Smooth muscle cell (in vitro differentiated cells): Measurements from ENCODE around the gene SLC27A1. TPM values are rescaled to one million over a fixed set of nuclear protein-coding genes. Genes with fewer than 3 reads are reported as not detected.
A peak's percentile ranks its signal among the peaks of the same experiment; 100 is the strongest.
"Not testable (repeated sequence)": the region's sequence is repeated elsewhere in the genome, so short reads cannot be mapped to it uniquely, and the experiment has no call there.

Experiments
- DNase-seq: peaks from one replicate; lab custom pipeline; 2025; ENCODE audit not compliant: unreplicated experiment; lab: John Stamatoyannopoulos, UW
- H2AFZ ChIP-seq: fragments of 200-600 bp; sonication (generic); 2 replicates; pipeline ENCODE4 v1.6.0; 2016; ENCODE audit warnings: antibody characterized with exemption, low read depth, mild to moderate bottlenecking
- H3F3A ChIP-seq: fragments of 200-600 bp; sonication (generic); 2 replicates; pipeline ENCODE4 v1.6.0; 2017; ENCODE audit warnings: antibody characterized with exemption, low read depth
- H3K27ac ChIP-seq: fragments of 200-600 bp; sonication (generic); 2 replicates; pipeline ENCODE4 v1.5.1; 2016; ENCODE audit warnings: low read depth, mild to moderate bottlenecking
- H3K27me3 ChIP-seq: fragments of 200-600 bp; sonication (generic); 2 replicates; pipeline ENCODE4 v1.6.1; 2016; ENCODE audit warnings: low read depth, mild to moderate bottlenecking
- H3K36me3 ChIP-seq: fragments of 200-600 bp; sonication (generic); 2 replicates; pipeline ENCODE4 v1.5.1; 2016; ENCODE audit warnings: low read depth
- H3K4me1 ChIP-seq: fragments of 200-600 bp; sonication (generic); 2 replicates; pipeline ENCODE4 v1.5.1; 2016; ENCODE audit warnings: low read depth
- H3K4me2 ChIP-seq: fragments of 200-600 bp; sonication (generic); 2 replicates; pipeline ENCODE4 v1.6.0; 2016; ENCODE audit warnings: mild to moderate bottlenecking
- H3K4me3 ChIP-seq: fragments of 200-600 bp; sonication (generic); 2 replicates; pipeline ENCODE4 v1.5.1; 2016; ENCODE audit warnings: mild to moderate bottlenecking
- H3K79me2 ChIP-seq: fragments of 200-600 bp; sonication (generic); 2 replicates; pipeline ENCODE4 v1.6.0; 2016; ENCODE audit warnings: low read depth, mild to moderate bottlenecking
- H3K9ac ChIP-seq: fragments of 200-600 bp; sonication (generic); 2 replicates; pipeline ENCODE4 v1.6.0; 2016; ENCODE audit warnings: low read depth
- H3K9me3 ChIP-seq: fragments of 200-600 bp; sonication (generic); replicated peaks from 2 replicates; pipeline ENCODE4 v1.5.1; 2016; ENCODE audit warnings: low read depth
- H4K20me1 ChIP-seq: fragments of 200-600 bp; sonication (generic); 2 replicates; pipeline ENCODE4 v1.6.0; 2016; ENCODE audit warnings: low read depth
- CTCF ChIP-seq: fragments of 200-600 bp; sonication (generic); IDR thresholded peaks from 2 replicates; pipeline ENCODE4 v1.5.1; 2017; ENCODE audit warnings: borderline replicate concordance, mild to moderate bottlenecking, antibody characterized with exemption; ENCODE audit not compliant: insufficient read depth, poor library complexity, severe bottlenecking
- whole genome bisulfite sequencing: methylation state at CpG from one replicate; pipeline ENCODE4 v1.1.7; 2016; ENCODE audit warnings: low lambda C conversion rate; 5-methylcytosine and 5-hydroxymethylcytosine counted together
- polyA plus RNA-seq: library from polyadenylated mRNA; unstranded; fragments of >200 nt; fragmentation: Nextera tagmentation; extraction: Ambion mirVana; gene quantifications from 2 replicates; pipeline ENCODE4 v1.2.1, GENCODE V29; 2016
- total RNA-seq: library from RNA; depleted of rRNA; stranded (reverse); fragments of >200 nt; gene quantifications from 2 replicates; pipeline ENCODE4 v1.2.3, GENCODE V29; 2014

Gene SLC27A1
- total and polyA plus RNA-seq, 2 experiments from 2014 or later = 9.7 to 11.5 TPM

DNA sequence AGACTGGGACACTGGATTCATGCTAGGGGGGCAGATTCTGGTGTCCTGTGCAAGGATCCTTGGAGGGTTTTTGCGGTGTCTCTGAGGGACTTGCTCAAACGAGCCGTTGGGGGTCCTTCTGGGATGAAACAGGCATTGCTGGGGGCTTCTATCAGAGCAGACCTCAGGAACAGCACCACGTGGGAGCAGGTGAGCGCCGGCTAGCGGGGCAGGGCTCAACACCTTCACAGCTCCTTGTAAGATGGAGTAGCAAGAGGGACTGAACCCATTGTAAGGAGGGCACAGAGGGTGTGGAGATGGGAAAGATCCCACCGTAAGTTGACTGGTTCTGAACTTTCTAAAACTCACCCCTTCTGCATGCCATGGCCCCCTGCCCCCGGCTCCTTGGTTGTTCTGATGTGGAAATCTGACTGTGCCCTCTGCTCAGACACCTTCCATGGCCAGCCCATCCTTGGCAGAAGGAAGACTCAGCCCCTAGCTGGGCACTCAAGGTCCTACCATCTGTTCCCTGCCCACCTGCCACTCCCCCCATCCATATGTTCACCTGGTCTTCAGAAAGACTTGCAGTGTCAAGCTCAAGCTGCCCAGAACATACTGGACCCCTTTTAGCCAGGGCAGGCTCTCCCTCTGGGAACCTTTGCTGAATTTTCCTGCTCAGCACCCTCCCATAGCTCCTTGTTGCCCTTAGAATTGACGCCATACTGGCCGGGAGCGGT, 1.2 kb downstream of the SLC27A1 start:
- no peaks in the 10 kb centered on the region for H3F3A ChIP-seq
- peaks cover 33% of the 10 kb centered on the region for H3K79me2 ChIP-seq
- H3K27ac ChIP-seq = no peak overlapping the region
- no peak overlapping the region for H2AFZ ChIP-seq
- 62% methylated on average over 12 of the region's 12 CpGs for WGBS
- H3K4me1 ChIP-seq = peaks cover 13% of the 10 kb centered on the region
- peak overlapping the region; percentile 83 for H3K4me3 ChIP-seq
- TF ChIP-seq CTCF = no peak
- no peak for DNase-seq
- H3K27me3 ChIP-seq = no peaks in the 10 kb centered on the region
- peak overlapping the region; percentile 86 for H3K4me2 ChIP-seq
- no peaks in the 10 kb centered on the region for H3K9me3 ChIP-seq
- peaks cover 15% of the 10 kb centered on the region for H4K20me1 ChIP-seq
- H3K9ac ChIP-seq = peak overlapping the region; percentile 57
- H3K36me3 ChIP-seq = no peaks in the 10 kb centered on the region

DNA sequence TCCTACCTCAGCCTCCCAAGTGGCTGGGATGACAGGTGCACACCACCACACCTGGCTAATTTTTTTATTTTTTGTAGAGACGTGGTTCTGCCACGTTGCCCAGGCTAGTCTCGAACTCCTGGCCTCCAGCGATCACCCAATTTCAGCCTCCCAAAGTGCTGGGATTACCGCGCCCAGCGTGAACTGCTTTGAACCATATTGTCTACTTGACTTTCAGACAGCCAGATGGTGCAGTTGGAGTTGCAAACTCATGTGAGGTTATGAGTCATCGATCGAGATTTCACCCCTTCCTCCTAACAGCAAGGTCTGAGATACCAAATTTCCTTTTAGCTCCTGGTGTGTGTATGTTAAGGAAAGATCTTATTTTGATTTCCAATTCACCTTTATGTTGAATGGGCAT, 2.7 kb downstream of the SLC27A1 start:
- no peaks in the 10 kb centered on the region for H3F3A ChIP-seq
- H3K9me3 ChIP-seq = no peaks in the 10 kb centered on the region
- 92% methylated on average over 9 of the region's 9 CpGs for WGBS
- H3K4me2 ChIP-seq = no peak overlapping the region
- H3K4me3 ChIP-seq = no peak overlapping the region
- TF ChIP-seq CTCF = no peak
- H2AFZ ChIP-seq = no peak overlapping the region
- H3K36me3 ChIP-seq = no peaks in the 10 kb centered on the region
- H4K20me1 ChIP-seq = peaks cover 15% of the 10 kb centered on the region
- peaks cover 33% of the 10 kb centered on the region for H3K79me2 ChIP-seq
- peaks cover 13% of the 10 kb centered on the region for H3K4me1 ChIP-seq
- no peak overlapping the region for H3K27ac ChIP-seq
- no peak overlapping the region for H3K9ac ChIP-seq
- no peak for DNase-seq
- no peaks in the 10 kb centered on the region for H3K27me3 ChIP-seq

DNA sequence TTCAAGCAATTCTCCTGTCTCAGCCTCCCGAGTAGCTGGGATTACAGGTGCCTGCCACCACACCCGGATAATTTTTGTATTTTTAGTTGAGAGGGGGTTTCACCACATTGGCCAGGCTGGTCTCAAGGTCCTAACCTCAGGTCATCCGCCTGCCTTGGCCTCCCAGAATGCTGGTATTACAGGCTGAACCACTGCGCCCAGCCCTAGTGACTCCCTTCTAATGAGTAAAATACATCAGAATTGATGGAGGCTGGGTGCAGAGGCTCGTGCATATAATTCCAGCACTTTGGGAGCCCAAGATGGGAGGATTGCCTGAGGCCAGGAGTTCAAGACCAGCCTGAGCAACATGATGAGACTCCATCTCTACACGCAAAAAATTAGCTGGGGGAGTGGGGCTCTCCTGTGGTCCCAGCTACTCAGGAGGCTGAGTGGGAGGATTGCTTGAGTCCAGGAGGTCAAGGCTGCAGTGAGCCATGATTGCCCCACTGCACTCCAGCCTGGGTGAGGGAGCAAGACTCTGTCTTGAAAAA, 4.8 kb downstream of the SLC27A1 start:
- Histone ChIP-seq H4K20me1 (peaks cover 19% of the 10 kb centered on the region), H3K4me1 (peaks cover 18% of the 10 kb centered on the region), H3K79me2 (peaks cover 33% of the 10 kb centered on the region)
- H3K4me2 ChIP-seq, H3K27ac ChIP-seq, DNase-seq, H3K36me3 ChIP-seq, H3F3A ChIP-seq, H3K9me3 ChIP-seq, H2AFZ ChIP-seq, H3K4me3 ChIP-seq, H3K9ac ChIP-seq, H3K27me3 ChIP-seq: not testable (repeated sequence)
- 77% methylated on average over 6 of the region's 6 CpGs for WGBS

GRCh38 chr19:17475541-17476115, 5.3 kb downstream of the SLC27A1 start:
- peaks cover 6% of the 10 kb centered on the region for H3F3A ChIP-seq
- no peaks in the 10 kb centered on the region for H3K36me3 ChIP-seq
- H3K4me1 ChIP-seq = peaks cover 18% of the 10 kb centered on the region
- 82% methylated on average over 10 of the region's 10 CpGs for WGBS
- H3K4me3 ChIP-seq = no peak overlapping the region
- no peak overlapping the region for H3K4me2 ChIP-seq
- TF ChIP-seq CTCF = no peak
- peaks cover 24% of the 10 kb centered on the region for H4K20me1 ChIP-seq
- DNase-seq = no peak
- H3K9me3 ChIP-seq = no peaks in the 10 kb centered on the region
- H3K27me3 ChIP-seq = no peaks in the 10 kb centered on the region
- H2AFZ ChIP-seq = no peak overlapping the region
- peaks cover 34% of the 10 kb centered on the region for H3K79me2 ChIP-seq
- no peak overlapping the region for H3K27ac ChIP-seq
- no peak overlapping the region for H3K9ac ChIP-seq
